HL-60 (cell line): ENCODE measurements around the gene AMHR2.

Source experiments
- DNase-seq, 2 experiments: peaks; one replicate each; pipeline ENCODE4 v3.0.0-alpha.2; 2010 to 2020; ENCODE audit warnings: low read depth in 1 of 2, low spot score in 1 of 2
- H3K27ac ChIP-seq: fragments of 250-450 bp; sonication (Bioruptor Pico); replicated peaks from 2 replicates; pipeline ENCODE4 v1.5.1; 2020; ENCODE audit warnings: mild to moderate bottlenecking, moderate library complexity
- H3K27me3 ChIP-seq: fragments of 250-450 bp; sonication (Bioruptor Pico); 2 replicates; pipeline ENCODE4 v1.5.1; 2021; ENCODE audit warnings: mild to moderate bottlenecking, moderate library complexity; ENCODE audit not compliant: insufficient read depth, poor library complexity, severe bottlenecking
- H3K4me3 ChIP-seq: replicated peaks from 2 replicates; pipeline ENCODE4 v1.5.1; 2011; ENCODE audit warnings: mild to moderate bottlenecking, control low read depth, low read length; ENCODE audit not compliant: insufficient read depth
- CTCF ChIP-seq: IDR thresholded peaks from one replicate; pipeline ENCODE4 v1.5.1; 2011; ENCODE audit warnings: low read length, control low read depth, inconsistent platforms; ENCODE audit not compliant: insufficient read depth
- GABPA ChIP-seq: IDR thresholded peaks from 2 replicates; pipeline ENCODE4 v1.6.1; 2012; ENCODE audit warnings: low read depth
- POLR2AphosphoS5 ChIP-seq: IDR thresholded peaks from 2 replicates; pipeline ENCODE4 v1.6.1; 2012; ENCODE audit warnings: low read depth
- SPI1 ChIP-seq: IDR thresholded peaks from 2 replicates; pipeline ENCODE4 v1.6.1; 2012; ENCODE audit warnings: low read depth, mild to moderate bottlenecking, borderline replicate concordance
- TF ChIP-seq, protein P1 (sequence below): IDR thresholded peaks from 2 replicates; pipeline ENCODE4 v1.6.1; 2012; ENCODE audit warnings: low read depth; ENCODE audit not compliant: insufficient replicate concordance

The AMHR2 gene

GRCh38 chr12:53402871-53403270 lies 20.8 kb upstream of the AMHR2 start:
- no peaks in the 10 kb centered on the region for H3K27me3 ChIP-seq
- no peak overlapping the region for H3K4me3 ChIP-seq
- no peak overlapping the region for H3K27ac ChIP-seq
- DNase-seq = no peak
- TF ChIP-seq POLR2AphosphoS5 (no peak), SPI1 (no peak), GABPA (no peak), CTCF (no peak)
- TF ChIP-seq, protein P1, sequence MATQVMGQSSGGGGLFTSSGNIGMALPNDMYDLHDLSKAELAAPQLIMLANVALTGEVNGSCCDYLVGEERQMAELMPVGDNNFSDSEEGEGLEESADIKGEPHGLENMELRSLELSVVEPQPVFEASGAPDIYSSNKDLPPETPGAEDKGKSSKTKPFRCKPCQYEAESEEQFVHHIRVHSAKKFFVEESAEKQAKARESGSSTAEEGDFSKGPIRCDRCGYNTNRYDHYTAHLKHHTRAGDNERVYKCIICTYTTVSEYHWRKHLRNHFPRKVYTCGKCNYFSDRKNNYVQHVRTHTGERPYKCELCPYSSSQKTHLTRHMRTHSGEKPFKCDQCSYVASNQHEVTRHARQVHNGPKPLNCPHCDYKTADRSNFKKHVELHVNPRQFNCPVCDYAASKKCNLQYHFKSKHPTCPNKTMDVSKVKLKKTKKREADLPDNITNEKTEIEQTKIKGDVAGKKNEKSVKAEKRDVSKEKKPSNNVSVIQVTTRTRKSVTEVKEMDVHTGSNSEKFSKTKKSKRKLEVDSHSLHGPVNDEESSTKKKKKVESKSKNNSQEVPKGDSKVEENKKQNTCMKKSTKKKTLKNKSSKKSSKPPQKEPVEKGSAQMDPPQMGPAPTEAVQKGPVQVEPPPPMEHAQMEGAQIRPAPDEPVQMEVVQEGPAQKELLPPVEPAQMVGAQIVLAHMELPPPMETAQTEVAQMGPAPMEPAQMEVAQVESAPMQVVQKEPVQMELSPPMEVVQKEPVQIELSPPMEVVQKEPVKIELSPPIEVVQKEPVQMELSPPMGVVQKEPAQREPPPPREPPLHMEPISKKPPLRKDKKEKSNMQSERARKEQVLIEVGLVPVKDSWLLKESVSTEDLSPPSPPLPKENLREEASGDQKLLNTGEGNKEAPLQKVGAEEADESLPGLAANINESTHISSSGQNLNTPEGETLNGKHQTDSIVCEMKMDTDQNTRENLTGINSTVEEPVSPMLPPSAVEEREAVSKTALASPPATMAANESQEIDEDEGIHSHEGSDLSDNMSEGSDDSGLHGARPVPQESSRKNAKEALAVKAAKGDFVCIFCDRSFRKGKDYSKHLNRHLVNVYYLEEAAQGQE = no peak

DNA sequence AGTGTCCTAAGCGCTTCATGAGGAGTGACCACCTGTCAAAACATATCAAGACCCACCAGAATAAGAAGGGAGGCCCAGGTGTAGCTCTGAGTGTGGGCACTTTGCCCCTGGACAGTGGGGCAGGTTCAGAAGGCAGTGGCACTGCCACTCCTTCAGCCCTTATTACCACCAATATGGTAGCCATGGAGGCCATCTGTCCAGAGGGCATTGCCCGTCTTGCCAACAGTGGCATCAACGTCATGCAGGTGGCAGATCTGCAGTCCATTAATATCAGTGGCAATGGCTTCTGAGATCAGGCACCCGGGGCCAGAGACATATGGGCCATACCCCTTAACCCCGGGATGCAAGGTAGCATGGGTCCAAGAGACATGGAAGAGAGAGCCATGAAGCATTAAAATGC lies 12.7 kb upstream of the AMHR2 start:
- no peaks in the 10 kb centered on the region for H3K27me3 ChIP-seq
- no peak for DNase-seq
- TF ChIP-seq CTCF (no peak), SPI1 (no peak), GABPA (no peak), POLR2AphosphoS5 (no peak)
- TF ChIP-seq, protein P1 = no peak

DNA sequence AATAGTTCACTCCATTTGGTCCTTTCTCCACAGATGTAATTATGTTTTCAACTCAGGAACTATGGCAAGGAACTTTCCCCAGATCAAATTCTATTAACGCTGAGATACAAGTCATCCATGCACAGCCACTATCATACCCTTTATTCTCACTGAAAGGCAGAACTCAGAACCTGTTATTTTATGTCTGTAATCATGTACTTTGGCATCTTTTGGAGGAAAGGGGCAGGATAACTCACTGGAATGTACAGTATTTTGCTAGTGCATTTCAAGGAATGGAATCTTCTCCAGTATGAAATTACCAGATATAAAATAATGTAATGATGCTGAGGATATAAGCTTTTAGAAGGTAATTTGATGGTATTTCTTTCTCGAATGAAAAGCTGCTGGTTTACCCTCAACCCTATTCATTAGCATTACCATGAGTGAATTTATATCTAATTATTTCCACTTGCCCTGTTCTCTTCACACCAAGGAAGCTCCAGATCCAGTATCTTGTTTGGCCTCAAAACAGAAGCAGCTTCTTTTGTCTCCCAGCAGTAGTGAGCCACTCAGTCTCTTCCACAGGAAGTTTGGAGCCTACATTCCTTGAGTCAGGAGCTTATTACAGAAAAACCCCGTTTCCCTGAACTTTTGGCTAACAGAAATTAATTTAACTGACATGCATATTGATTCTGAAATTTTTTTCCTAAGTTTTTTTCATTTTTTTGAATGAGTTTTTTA lies 10.0 kb upstream of the AMHR2 start:
- Histone ChIP-seq H3K27me3 (no peaks in the 10 kb centered on the region), H3K4me3 (no peak overlapping the region), H3K27ac (no peak overlapping the region)
- no peak for DNase-seq
- TF ChIP-seq CTCF = no peak
- TF ChIP-seq, protein P1 = no peak
- TF ChIP-seq GABPA = no peak
- no peak for TF ChIP-seq SPI1
- TF ChIP-seq POLR2AphosphoS5 = no peak

More for the DNA sequence above, 12.7 kb upstream of the AMHR2 start:
- H3K4me3 ChIP-seq = no peak overlapping the region
- H3K27ac ChIP-seq = no peak overlapping the region
